OCI-LY7 (cell line): Measurements from ENCODE around the gene EIF2B1. TPM values are rescaled to one million over a fixed set of nuclear protein-coding genes. Genes with fewer than 3 reads are reported as not detected.

Experiments
- BruUV-seq: library from RNA; stranded (reverse); fragments of 400-500 nt; replicated peaks from 2 replicates; lab custom pipeline; 2021; lab: Mats Ljungman, UMichigan
- CTCF ChIA-PET: fragments of 300-600 bp; sonication (Branson Sonifier 250); formaldehyde crosslinking; loops from one replicate; lab custom pipeline; 2022; ENCODE audit warnings: antibody characterized with exemption; ENCODE audit not compliant: unreplicated experiment; lab: Charles Lee
- POLR2A ChIA-PET: fragments of 300-600 bp; sonication (Branson Sonifier 250); formaldehyde crosslinking; loops from one replicate; lab custom pipeline; 2022; ENCODE audit warnings: antibody characterized with exemption; lab: Charles Lee
- DNase-seq: peaks from one replicate; pipeline ENCODE4 v3.0.0-alpha.2; 2015; ENCODE audit warnings: low spot score
- H2AFZ ChIP-seq: fragments of 200-600 bp; sonication (generic), shearing (Covaris generic); 2 replicates; pipeline ENCODE4 v1.6.1; 2014; ENCODE audit warnings: mild to moderate bottlenecking, antibody characterized with exemption, low read length, moderate library complexity
- H3K27ac ChIP-seq: fragments of 200-600 bp; sonication (generic); 2 replicates; pipeline ENCODE4 v1.5.1; 2014; ENCODE audit warnings: mixed run types, low read depth, mild to moderate bottlenecking, moderate library complexity, low read length, inconsistent platforms; ENCODE audit not compliant: poor library complexity, severe bottlenecking
- H3K36me3 ChIP-seq: fragments of 200-600 bp; sonication (generic); 2 replicates; pipeline ENCODE4 v1.6.1; 2014; ENCODE audit warnings: mild to moderate bottlenecking, antibody characterized with exemption, low read length, moderate library complexity, mixed read lengths; ENCODE audit not compliant: insufficient read depth
- H3K4me1 ChIP-seq: fragments of 200-600 bp; sonication (generic); 2 replicates; pipeline ENCODE4 v1.5.1; 2014; ENCODE audit warnings: mild to moderate bottlenecking, low read length; ENCODE audit not compliant: insufficient read depth, poor library complexity, severe bottlenecking
- H3K4me2 ChIP-seq: fragments of 200-600 bp; sonication (generic); 2 replicates; pipeline ENCODE4 v1.6.1; 2014; ENCODE audit warnings: mild to moderate bottlenecking, low read length
- H3K4me3 ChIP-seq: fragments of 200-600 bp; sonication (generic); 2 replicates; pipeline ENCODE4 v1.5.1; 2014; ENCODE audit warnings: mild to moderate bottlenecking, low read depth, low read length; ENCODE audit not compliant: poor library complexity, severe bottlenecking
- H3K79me2 ChIP-seq: fragments of 200-600 bp; sonication (generic); 2 replicates; pipeline ENCODE4 v1.6.1; 2016; ENCODE audit warnings: low read depth, mild to moderate bottlenecking, low read length, moderate library complexity, mixed read lengths; ENCODE audit not compliant: insufficient read depth
- H3K9me2 ChIP-seq: fragments of 200-600 bp; sonication (generic); 2 replicates; pipeline ENCODE4 v1.6.1; 2016; ENCODE audit warnings: mild to moderate bottlenecking, low read length, mixed read lengths; ENCODE audit not compliant: insufficient read depth
- H3K9me3 ChIP-seq: fragments of 200-600 bp; sonication (generic); 2 replicates; pipeline ENCODE4 v1.6.1; 2014; ENCODE audit warnings: mild to moderate bottlenecking, mixed run types, low read length, mixed read lengths
- H4K20me1 ChIP-seq: fragments of 200-600 bp; sonication (generic); 2 replicates; pipeline ENCODE4 v1.6.1; 2014; ENCODE audit warnings: mild to moderate bottlenecking, antibody characterized with exemption, low read length, moderate library complexity, mixed read lengths; ENCODE audit not compliant: insufficient read depth
- CTCF ChIP-seq: fragments of 200-600 bp; sonication (generic); conservative IDR thresholded peaks from 2 replicates; pipeline ENCODE4 v1.5.1; 2014; ENCODE audit warnings: mild to moderate bottlenecking, antibody characterized with exemption, low read length, moderate library complexity, mixed read lengths
- EZH2phosphoT487 ChIP-seq: fragments of 200-600 bp; sonication (generic); IDR thresholded peaks from 2 replicates; pipeline ENCODE4 v1.6.1; 2018; ENCODE audit warnings: low read depth, borderline replicate concordance, mild to moderate bottlenecking, mixed run types, antibody characterized with exemption, low read length, moderate library complexity, mixed read lengths
- intact Hi-C: fragments of 100-400 bp; cut with micrococcal nuclease; formaldehyde crosslinking; loops from one replicate; pipeline ENCODE4 v1.10.0; 2022; ENCODE audit not compliant: unreplicated experiment
- total RNA-seq, 2 experiments: library from RNA; depleted of rRNA in 1 of 2; stranded (reverse); fragments of >200 nt in 1 of 2; shearing (Covaris generic) in 1 of 2; gene quantifications; 2 replicates each; pipeline ENCODE4 v1.2.3, GENCODE V29; 2014 to 2022

EIF2B1 gene
- total RNA-seq, 2 experiments from 2014 or later = 60.3 to 72.8 TPM

DNA sequence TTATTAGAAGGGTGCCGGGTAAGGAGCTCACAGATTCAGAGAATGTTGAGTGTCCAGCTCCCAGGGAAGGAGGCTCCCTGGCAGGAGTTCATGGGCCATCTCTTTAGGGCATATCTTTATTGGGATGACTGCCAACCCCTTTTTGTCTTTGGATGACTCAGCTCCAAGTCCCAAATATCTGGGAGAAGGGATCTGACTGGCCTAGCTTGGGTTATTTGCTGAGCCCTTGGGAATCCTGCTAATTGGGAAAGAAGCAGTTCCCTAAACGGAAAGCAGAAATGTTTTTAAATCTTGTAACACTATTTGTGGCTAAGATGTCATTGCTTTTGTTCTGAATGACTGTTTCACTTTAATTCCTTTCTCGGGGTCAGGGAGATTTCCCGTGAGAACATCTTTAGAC lies 19.0 kb downstream of the EIF2B1 start:
- no peaks in the 10 kb centered on the region for H3K9me3 ChIP-seq
- CTCF ChIA-PET = no interaction called here
- no peak overlapping the region for H3K4me3 ChIP-seq
- H3K4me1 ChIP-seq = no peaks in the 10 kb centered on the region
- no peak for DNase-seq
- H3K9me2 ChIP-seq = no peaks in the 10 kb centered on the region
- no peak overlapping the region for H2AFZ ChIP-seq
- no peak overlapping the region for H3K4me2 ChIP-seq
- BruUV-seq = no TSS peak
- H3K27ac ChIP-seq = no peak overlapping the region
- H4K20me1 ChIP-seq = no peaks in the 10 kb centered on the region; the same call in 1 of the 2 replicates
- intact Hi-C loops = no loop called here
- 0 out of 2 replicates have a peak, but pooled peaks cover 4% of the 10 kb centered on the region for H3K79me2 ChIP-seq
- POLR2A ChIA-PET = no interaction called here
- peaks cover 94% of the 10 kb centered on the region for H3K36me3 ChIP-seq
- TF ChIP-seq CTCF (no peak), EZH2phosphoT487 (no peak)

- H3K4me1 ChIP-seq = no peaks in the 10 kb centered on the region
- intact Hi-C loops = no loop called here
- no peak overlapping the region for H3K27ac ChIP-seq
- H3K4me2 ChIP-seq = no peak overlapping the region
- no peak overlapping the region for H3K4me3 ChIP-seq
- BruUV-seq = no TSS peak
- H3K9me2 ChIP-seq = no peaks in the 10 kb centered on the region
- 0 out of 2 replicates have a peak, but pooled peaks cover 4% of the 10 kb centered on the region for H3K79me2 ChIP-seq
- TF ChIP-seq EZH2phosphoT487 = no peak
- TF ChIP-seq CTCF = no peak
- no peaks in the 10 kb centered on the region; the same call in 1 of the 2 replicates for H4K20me1 ChIP-seq
- H3K9me3 ChIP-seq = no peaks in the 10 kb centered on the region
- ChIA-PET CTCF (no interaction called here), POLR2A (interaction anchor here (1.0 kb wide), 1 partner anchor 11 kb away, joined by 6 read pairs; no protein-coding TSS in a partner anchor)
- peaks cover 94% of the 10 kb centered on the region for H3K36me3 ChIP-seq
- no peak for DNase-seq
- H2AFZ ChIP-seq = no peak overlapping the region
Measured at GRCh38 chr12:123614110-123614509, 19.4 kb downstream of the EIF2B1 start.

DNA sequence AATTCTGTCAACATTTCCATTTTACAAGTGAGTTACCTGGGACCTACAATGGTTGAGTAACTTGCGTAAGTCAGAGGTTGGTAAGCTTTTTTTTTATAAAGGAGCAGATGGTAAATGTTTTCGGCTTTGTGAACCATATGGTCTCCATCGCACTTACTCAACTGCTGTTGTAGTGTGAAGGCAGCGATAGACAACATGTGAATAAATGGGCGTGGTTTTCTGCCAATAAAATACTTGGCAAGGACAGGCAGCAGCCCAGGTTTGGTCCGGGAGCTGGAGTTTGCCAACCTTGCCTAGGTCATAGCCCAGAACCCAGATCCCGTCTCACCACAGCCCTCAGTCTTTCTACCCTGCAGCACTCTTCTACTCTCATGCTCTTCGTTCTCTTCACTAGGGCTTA lies 25.3 kb downstream of the EIF2B1 start:
- H3K9me3 ChIP-seq = no peaks in the 10 kb centered on the region
- no peak for DNase-seq
- no peaks in the 10 kb centered on the region for H3K9me2 ChIP-seq
- ChIA-PET POLR2A (no interaction called here), CTCF (no interaction called here)
- no peak overlapping the region for H3K27ac ChIP-seq
- no TSS peak for BruUV-seq
- peaks cover 37% of the 10 kb centered on the region for H3K79me2 ChIP-seq
- no peak overlapping the region for H2AFZ ChIP-seq
- intact Hi-C loops = no loop called here
- peaks cover 94% of the 10 kb centered on the region for H3K36me3 ChIP-seq
- peaks cover 16% of the 10 kb centered on the region for H3K4me1 ChIP-seq
- no peak for TF ChIP-seq CTCF
- TF ChIP-seq EZH2phosphoT487 = no peak
- H3K4me3 ChIP-seq = no peak overlapping the region
- no peak overlapping the region for H3K4me2 ChIP-seq
- H4K20me1 ChIP-seq = 0 out of 2 replicates have a peak, but pooled peaks cover 5% of the 10 kb centered on the region
